NCI-H1105 treated with DMSO at 0.1 percent for 48 hours (cell line): ENCODE results near the gene HYDIN.
A peak's percentile ranks its signal among the peaks of the same experiment; 100 is the strongest.

Experiments
- DNase-seq: peaks from one replicate; lab custom pipeline; 2025; lab: John Stamatoyannopoulos, UW

Gene HYDIN

DNA sequence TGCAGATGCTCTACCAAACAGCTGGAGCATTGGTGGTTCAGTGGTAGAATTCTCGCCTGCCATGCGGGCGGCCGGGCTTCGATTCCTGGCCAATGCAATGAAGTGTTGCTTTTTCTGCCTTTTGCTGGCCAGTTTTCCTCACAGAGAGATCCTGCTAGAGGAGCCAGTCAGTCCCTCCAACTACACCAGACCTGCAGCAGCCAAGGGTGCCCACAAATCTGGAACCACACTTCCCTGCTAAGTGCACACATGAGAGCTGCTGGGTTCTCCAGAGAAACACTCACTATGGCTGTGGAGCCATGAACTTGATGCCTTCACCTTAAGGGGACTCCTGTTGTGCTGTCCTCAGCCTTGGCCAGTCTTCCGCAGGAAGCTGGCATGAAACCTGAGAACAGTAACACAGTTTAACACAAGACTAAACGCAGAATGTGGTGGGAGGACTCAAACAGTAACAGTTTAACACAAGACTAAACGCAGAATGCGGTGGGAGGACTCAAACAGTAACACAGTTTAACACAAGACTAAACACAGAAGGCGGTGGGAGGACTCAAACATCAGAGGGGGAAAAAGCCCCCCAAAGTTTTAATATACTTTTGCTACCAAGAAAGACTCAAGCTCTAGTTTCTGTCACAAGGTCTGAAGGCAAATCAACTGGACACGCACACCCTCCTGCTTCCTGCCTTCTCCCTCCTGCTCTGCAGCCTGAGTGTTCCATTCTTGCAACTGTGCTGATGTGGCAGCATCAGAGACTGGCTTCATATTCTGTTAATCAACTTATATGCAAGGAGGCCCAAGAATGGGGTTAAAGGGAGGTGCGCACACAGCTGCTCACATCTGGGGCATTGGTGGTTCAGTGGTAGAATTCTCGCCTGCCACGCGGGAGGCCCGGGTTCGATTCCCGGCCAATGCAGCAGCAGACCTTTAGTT lies 441.6 kb downstream of the HYDIN start:
- no peak for DNase-seq

DNA sequence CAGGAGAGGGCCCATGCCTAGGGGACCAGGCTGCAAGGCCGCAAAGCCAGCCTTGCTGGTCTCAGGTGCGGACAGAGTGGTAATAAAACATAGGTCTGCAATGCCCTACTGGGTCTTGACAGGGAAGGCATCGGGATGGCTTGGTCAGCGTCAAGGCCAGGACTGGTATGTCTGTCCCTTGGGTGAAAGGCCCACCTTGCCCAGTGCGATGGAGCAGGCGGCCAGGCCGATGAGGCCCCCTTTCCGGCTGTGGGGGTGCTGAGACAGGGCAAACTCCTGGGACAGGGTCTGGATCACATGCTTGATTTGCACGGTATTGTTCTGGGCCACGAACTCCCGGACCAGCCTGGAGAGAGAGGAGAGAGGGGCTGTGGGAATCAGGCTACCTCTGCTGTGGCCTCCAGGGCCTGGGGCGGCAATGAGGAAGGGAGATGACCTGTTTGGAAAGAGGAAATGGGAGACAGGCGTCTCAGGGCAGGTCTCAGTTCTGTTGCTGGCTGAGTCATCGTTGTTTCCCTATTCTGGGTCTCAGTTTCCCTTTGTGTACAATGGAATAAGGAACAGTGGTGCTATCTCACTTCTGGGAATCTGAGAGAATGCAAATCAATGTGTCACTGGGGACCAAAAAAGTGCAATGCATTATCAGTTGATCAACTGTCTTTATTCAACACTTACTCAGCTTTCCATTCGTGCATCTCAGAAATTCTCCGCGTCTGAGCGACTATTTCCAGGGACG lies 444.3 kb downstream of the HYDIN start:
- DNase-seq, result no peak

DNA sequence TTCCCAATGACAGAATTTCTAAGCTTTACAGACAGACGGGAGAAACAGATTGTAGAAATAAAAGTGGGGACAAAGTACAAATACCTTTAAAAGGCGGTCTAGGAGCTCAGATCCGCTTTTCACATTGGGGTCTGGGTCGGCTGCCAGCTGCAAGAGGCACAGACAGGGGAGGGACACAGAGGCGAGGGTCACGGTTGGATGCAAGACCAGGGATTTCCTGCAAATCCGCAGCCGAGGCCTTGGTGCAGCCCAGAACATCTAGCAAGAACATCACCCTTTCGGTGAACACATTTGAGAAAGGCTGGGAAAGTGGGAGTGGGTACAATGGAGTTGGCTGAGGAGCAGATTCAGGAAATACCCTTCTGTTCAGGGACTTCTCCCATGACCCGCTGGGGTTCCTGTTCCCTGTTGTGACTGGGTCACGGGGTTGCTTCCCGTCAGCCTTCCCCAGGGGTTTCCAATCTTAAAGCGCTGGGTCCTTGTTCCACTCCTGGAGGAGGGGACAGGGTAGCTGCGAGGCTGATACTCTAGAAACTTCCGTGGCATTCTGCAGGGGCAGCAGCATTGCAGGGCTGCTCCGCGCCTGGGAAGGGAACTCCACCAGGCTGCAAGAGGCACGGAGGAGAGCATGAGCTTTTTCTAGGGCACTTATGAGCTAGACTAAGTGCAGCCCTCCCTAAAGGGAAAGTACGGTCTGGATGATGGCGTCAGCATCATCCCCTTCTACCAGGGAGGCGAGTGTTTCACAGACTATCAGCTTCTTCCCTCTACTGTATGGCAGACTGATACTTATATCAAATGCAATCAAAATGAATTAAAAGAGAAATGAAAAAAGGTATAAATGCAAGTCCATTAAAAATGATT lies 445.6 kb downstream of the HYDIN start:
- no peak for DNase-seq

DNA sequence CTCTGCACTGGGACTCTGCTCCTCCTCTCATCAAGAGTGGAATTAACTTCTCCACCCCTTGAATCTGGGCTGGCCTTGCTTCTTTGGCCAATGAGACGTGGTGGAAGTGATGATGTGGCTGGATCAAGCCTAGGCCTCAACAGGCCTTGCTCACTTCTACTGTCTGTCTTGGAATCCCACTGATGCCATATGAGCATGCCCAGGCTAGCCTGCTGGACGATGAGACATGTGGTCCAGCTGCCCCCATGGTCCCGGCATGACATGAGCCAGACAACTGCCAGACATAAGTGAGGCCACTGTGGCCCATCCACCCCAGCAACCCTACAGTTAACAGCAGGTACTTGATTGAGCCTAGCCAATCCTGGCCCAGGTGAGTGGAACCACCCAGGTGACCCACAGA lies 448.3 kb downstream of the HYDIN start:
- DNase-seq, result no peak

DNA sequence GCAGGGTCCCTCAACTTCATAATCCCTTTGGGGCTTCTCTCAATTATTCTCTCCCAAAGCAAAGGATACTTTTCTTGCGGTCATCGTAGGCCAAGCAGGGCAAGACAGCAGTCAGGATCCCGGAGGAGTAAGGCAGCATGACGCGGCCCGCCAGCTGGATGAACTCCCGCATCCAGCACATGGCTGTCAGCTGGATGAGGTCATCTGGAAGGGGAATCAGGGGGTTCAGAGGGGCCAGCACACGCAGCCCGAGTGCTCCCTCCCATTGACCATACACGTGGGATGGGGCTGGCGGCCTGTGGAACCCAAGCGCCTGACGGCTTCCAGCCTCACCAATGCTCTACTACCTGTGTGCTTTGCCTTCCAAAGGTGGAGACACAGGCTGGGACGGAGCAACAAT lies 448.7 kb downstream of the HYDIN start:
- no peak for DNase-seq

DNA sequence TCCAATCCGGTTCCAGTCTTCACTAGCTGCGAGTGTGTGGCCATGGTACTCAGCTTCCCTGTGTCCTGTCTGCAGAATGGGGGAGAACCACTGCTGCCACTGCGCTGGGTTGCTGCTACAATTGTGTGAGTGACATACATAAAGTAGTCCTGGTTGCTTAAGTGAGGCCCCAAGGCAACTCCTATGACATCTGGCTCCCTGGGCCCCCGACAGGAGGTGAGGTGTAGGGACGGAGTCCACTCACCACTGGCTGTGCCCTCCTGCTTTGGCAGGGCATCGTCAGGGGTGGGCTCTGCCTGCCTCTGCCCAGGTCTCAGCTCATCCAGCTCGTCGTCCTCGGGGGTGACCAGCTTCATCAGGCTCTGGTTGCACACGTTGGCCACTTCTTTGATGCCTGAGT lies 450.0 kb downstream of the HYDIN start:
- DNase-seq, result no peak

DNA sequence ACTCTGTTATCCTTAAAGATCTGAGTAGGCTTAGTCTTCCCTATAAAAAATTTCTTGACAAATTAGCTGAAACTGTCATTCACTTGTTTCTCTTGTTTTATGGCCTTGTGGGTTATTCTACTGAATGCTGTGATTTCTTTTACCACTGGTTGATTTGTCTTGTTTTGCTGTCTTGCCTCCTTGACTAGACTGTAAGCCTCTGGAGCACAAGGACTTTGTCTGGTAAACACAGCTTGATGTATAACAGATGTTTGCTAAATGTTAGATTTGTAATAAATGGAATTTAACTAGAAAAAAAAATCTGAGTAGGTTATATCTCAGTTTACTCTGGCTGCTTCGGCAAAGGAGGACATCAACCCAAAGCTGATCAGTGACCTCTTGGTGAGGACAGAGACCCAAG lies 451.2 kb downstream of the HYDIN start:
- DNase-seq, result no peak

DNA sequence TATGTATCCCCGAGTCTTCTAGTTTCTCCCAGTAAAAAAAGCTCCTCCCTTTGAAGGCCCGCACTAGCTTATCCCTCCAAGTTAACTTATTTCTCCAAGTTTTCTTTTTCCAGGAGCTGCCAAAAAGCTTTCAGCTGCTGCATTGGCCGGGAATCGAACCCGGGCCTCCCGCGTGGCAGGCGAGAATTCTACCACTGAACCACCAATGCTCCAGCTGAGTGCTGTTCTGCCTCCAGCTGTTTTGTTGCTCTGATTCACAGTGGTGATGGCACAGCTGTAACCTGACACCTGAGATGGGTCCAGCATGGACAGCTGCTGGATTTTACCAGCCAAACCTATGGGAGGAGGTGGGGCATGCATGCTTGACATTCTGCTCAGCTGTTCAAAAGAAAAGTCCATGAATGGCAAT lies 451.6 kb downstream of the HYDIN start:
- peak; percentile 20 for DNase-seq

DNA sequence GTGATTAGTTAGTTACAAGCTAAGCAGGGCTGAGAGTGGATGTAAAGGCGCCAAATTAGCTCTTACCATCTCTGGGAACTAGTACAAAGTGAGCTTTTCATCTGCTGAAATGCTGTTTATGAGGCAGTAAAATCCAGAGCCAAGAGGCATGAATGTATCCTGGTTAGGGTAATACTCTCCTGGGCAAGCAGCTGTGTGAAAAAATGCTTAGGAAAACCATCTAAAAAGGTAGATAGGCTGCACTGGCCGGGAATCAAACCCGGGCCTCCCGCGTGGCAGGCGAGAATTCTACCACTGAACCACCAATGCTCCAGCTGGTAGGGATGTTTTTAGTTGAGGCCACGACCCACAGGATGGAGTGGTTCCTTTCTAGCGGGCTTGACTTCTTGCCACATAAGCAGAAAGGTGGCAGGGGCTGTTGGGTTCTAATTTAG lies 452.5 kb downstream of the HYDIN start:
- DNase-seq, result no peak

DNA sequence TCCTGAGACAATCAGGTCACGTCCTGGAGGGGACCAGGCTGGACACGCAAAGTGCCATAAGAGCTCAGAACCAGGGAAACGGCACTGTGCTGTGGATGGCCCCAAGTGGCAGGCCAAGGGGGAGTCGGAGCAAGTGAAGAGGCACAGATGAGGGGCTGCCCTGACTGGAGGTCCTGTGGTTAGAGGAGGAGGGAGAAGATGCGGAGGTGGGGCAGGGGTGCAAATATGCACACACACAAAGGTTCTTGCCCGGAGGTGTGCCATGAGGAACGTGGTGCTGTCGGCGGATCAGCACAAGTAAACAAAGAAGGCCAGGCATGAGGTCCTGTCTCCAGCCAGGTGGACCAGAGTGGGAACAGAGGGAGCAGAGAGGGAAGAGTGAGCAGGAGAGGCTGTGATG lies 453.0 kb downstream of the HYDIN start:
- no peak for DNase-seq

DNA sequence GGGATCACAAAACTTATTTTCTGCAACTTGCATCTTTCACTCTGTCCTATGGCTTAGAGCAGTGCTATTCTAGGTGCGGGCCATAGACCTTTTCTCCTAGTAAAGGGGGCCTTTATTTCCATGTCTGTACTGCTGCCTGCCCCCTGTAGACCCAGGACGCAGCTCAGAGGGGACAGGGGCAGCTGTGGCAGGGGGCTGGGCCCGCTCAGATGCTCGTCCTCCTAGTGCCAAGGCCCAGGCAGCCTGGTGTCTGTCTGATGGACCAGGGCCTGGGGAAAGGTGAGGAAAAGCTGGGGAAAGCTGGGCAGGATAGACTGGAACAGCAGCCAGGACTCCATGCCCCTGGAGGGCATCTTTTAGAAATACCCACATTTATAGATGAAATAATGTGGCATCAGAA lies 455.1 kb downstream of the HYDIN start:
- DNase-seq, result no peak

DNA sequence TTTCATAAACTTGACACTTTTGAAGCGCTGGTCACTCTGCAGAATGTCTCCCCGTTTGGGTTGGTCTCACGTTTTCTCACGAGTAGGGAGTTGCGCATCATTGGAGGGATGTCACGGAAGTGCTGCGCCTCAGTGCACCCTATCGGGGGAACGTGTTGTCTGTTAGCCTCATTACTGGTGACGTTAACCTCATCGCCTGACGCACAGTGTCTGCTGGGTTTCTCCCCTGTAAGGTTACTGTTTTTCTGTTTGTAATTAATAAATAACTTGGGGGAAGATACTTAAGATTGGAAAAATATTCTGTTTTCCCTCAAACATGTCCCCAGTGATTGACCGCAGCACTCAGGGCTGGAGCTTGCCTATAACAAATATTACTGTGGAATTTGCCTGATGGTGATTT lies 456.3 kb downstream of the HYDIN start:
- DNase-seq, result no peak

DNA sequence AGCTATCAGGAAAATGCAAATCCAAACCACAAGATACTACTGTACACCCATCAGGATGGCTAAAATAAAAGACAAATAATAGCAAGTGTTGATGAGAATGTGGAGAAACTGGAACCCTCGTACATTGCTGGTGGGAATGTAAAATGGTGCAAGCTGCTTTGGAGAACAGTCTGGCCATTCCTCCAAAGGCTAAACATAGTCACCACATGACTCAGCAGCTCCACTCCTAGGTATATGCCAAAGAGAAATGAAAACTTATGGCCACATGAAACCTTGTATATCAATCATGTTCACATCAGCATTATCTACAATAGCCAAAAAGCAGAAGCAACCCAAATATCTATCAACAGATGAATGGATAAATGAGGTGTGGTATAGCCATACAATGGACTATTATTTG lies 458.0 kb downstream of the HYDIN start:
- no peak for DNase-seq

DNA sequence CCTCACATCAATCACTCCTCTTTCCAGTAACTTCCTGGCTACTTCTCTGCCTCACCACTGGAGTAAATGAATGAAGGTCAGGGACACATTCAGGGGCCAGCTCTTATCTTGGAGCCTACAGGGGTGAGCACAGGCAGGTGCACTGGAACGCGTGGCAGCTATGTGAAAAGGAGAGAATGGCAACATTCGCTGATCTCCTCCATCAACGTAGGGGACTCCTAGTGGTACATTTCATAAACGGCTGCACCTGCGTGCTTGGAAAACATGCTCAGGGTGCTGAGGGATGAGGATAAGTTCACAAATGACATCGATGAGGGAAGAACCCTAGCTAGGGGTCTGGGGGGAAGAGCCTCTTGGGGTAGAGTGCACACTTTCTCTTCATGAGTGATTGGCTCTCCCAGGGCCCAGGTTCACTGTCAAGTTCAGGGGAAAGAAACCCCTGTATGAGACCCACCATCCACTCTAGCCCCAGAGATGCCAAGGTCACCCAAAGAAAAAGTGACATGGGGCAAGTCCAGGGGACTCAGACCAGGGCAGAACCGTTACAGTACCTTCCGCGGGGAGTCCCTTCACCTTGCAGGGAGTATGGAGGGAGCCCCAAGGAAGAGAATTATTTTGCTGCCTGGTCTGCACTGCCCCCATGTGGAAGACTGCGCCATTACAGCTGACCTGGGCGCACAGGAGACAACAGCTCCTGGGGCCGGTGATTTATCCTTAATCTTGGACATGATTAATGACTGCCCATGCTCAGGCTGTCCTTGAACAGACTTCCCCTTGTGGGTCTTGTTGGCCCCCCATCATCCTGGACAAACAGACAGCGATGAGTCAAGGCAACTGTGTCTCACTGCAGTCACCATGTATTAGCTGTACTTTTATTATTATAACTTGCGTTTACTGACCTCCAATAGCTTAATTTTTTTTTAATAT lies 459.6 kb downstream of the HYDIN start:
- DNase-seq, result no peak

DNA sequence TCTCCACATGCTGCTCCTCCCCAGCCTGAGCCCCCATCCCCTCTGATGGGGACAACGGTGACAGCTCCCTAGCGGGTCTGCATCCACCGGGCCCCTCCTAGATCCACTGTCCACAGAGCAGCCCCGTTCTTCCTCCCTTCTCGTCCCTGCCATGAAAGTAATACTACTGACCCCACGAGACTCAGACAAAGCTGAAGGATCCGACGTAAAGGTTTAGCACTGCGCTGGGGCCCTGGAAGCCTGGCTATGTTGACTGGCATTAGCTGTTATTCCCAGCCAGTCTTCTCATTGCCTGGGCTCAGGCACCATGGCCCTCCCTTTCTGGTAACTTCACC lies 460.3 kb downstream of the HYDIN start:
- DNase-seq, result no peak

DNA sequence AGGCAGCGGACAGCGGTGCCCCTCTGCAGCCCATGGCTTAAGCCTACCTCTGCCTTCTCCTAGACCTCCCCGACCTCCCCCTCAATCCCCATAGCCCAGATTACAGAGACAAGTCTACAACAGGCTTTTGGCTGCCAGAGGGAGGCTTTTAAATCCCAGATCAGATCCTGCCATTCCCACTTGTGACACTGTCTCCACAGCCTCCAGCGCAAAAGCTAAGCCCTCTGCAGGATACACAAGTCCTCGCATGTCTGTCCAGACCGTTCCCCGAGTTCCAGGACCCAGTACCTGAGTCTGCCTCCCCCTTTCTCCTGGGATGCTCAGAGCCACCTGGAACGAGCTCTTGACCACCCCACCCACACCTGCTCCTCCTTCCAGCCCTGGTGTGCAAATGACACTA lies 460.8 kb downstream of the HYDIN start:
- DNase-seq, result no peak

DNA sequence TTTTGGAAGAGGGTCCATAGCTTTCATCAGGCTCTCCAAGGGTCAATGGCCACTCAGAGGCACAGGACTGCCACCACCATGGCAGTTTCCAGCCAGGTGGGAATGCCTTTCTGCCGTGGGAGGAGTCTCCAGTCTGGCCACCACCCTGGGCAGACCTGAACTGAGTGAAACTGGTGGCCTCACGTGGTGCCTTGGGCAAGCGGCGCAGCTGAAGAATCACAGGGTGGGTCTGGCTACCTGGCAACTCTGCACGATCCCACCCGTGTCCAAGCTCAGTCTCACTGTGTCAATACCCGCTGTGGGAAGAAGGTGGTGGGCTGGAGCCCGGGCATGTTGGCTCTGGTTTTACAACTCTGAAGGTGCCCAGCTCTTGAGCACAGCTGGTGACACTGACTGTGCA lies 461.4 kb downstream of the HYDIN start:
- DNase-seq, result no peak

DNA sequence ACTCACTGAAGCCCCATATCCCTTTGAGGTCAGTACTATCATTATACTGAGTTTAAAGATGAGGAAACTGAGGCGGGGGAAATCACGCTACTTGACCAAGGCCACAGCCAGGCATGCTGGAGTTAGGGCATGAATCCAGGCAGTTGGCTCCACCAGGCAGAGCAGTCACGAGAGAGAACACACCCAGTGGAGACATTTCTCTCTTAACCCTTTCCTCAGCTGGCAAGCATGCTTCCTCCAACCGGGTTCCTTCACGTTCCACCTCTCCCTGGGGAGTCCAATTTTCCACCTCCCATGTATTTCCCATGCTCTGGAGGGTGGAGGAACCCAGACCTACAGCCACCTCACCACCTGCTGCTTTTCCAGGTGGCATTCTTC lies 462.3 kb downstream of the HYDIN start:
- DNase-seq, result no peak

DNA sequence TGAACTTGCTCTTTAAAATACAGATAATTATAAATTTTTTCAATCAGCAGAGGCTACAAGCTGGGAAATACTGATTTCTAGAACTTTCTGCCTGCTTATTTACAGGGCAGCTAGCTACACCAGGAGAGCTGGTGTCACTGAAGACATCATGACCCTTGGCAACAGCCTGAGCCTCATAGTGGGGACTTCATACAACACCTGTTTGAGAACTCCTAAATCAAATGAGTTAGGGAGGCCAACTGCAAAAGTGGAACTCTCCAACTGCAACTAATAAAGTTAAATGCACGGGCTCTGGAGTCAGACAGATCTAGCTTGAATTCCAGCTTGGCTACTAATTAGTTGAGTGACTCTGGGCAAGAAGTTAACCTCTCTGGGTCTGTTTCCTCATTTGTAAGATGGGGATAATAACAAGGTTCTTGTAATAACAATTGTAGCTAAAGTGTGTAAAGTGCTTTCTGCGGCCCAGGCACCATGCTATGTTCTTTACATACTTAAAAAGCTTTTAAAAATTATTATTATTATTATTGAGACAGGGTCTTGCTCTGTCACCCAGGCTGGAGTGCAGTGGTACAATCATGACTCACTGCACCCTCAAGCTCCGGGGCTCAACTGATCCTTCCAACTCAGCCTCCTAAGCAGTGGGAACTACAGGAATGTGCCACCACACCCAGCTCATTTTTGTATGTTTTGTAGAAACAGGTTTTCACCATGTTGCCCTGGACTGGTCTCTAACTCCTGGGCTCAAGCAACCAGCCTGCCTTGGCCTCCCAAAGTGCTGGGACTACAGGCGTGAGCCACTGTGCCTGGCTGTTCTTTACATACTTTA lies 462.9 kb downstream of the HYDIN start:
- DNase-seq, result no peak

DNA sequence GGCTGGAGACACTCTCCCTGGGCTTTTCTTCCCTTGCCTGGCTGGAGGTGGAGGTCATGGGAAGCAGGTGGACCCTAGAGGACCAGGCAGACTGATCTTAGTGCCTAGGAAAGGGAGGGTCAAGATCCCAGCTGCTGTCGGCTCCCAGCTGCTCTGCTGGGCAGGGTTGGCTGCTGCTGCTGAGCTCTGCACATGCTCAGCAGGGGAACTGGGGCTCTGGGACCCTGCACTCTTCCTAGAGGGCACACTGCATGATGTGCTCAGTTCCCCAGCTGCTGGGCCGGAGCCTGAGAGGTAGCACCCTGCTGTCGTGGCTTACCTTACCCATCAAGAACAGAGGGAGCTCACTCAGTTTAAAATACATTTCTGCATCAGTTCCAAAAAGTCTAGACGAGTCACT lies 463.9 kb downstream of the HYDIN start:
- DNase-seq, result no peak

DNA sequence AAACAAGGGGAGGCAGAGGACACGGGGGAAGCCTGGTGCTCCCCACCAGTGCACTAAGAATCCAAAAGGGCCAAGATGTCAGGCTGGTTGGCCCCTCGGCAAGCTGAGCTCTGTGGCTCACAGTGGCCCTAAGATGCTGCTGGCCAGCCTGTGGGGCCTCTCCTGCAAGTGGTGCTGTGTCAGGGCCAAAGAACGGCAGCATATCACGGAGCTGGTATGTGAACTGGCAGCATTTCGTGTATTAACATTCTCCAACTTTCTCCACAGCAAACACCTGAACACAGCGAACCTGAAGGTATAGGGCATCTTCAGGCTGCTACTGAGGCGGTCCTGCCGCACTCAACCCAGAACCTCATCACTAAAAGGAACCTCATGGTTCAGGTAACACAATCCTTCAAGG lies 464.3 kb downstream of the HYDIN start:
- no peak for DNase-seq
